ENCODE data around the gene PRPF38B.

Gene PRPF38B, protein sequence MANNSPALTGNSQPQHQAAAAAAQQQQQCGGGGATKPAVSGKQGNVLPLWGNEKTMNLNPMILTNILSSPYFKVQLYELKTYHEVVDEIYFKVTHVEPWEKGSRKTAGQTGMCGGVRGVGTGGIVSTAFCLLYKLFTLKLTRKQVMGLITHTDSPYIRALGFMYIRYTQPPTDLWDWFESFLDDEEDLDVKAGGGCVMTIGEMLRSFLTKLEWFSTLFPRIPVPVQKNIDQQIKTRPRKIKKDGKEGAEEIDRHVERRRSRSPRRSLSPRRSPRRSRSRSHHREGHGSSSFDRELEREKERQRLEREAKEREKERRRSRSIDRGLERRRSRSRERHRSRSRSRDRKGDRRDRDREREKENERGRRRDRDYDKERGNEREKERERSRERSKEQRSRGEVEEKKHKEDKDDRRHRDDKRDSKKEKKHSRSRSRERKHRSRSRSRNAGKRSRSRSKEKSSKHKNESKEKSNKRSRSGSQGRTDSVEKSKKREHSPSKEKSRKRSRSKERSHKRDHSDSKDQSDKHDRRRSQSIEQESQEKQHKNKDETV

DNA sequence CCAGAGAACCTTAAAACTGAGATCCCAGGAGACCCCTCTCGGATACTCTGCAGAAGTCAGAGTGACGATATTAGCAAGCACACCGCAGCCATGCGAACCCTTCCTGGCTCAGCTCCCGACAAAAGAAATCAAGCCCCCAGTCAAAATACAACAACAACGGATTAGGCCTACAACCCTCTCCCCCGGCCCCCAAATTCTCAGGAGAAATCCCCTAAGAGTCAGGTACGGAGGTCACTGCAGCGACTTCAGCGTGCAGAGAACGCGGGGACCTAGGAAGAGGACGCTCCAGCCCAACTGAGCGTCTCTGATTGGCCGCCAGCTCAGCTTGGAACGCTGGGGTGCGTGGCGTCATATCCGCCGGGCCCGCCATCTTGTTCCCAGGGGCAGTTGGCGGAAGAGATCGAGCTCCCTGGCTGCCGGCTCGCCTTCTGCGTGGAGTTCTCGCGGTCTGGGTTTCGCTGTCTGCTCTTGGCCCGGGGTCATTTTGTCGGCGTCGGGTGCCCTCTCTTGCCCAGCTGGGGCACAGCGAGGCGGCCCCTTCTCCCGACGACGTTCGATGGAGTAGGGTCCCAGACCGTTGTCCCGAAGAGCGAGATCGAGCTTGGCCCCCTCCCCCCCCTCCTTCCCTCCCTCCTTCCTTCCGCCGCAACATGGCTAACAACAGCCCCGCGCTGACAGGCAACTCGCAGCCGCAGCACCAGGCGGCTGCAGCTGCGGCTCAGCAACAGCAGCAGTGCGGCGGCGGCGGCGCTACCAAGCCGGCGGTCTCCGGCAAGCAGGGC lies at the start of gene PRPF38B:
PRPF38B (plus strand) TSS at position 369 of the 782 bp plus-strand sequence; CDS start at position 651, 282 bp downstream.
- in situ Hi-C loops (cut with HindIII; ENCODE audit: low pct_unique_long_range_greater_than_20kb, low sequenced_read_pairs), result no loop called here
- TF ChIP-seq JUND (IDR thresholded peaks at IDR 0.05; ENCODE audit: low read depth), result no peak
- peak; percentile 88 to 92 for DNase-seq (ENCODE audit: low read depth in 1 of 2, low spot score in 1 of 2)

DNA sequence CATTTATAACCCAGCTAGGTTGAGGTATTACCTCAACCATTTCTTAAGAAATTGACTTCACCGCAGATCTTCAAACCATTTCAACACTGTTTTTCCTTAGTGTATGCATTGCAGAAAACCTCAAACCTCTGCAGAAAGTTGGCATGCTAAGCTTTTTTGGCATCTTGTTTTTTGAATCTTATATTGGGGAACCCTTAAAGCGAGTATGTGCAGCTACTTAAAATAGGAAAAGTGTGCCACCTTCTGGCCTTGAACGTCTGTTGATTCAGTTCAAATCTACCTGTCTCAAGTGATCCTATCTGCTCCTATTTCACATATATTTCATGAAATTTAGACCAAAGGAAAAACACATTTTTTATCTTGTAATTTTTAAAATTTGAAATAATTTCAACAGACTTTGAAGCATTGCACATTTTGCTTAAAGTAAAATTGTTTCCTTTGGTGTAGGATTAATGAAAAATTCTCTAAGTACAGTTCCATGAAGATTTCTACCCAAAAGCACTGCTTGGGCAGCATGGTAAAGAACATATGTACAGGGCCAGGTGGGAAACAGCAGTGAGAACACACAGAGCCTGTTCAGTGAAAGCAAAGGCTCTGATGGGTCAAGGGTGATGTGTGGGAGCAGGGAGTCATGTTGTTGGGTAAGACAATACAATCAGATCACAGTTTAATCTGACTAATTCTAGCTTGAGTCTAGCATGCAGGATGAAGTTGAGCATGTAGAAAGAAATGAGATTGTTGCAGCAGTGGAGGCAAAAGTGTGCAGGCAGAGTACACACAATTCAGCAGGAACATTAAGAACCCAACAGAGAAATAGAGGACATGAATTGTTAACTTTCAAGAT lies 48.4 kb upstream of the PRPF38B start:
- peak; percentile 67 to 68 for DNase-seq (ENCODE audit: low read depth in 1 of 2, low spot score in 1 of 2)
- in situ Hi-C loops (cut with HindIII; ENCODE audit: low pct_unique_long_range_greater_than_20kb, low sequenced_read_pairs), result no loop called here

GRCh38 chr1:108644984-108645383 lies 47.1 kb upstream of the PRPF38B start:
- in situ Hi-C loops (cut with HindIII; ENCODE audit: low pct_unique_long_range_greater_than_20kb, low sequenced_read_pairs), result no loop called here
- no peak for TF ChIP-seq JUND (IDR thresholded peaks at IDR 0.05; ENCODE audit: low read depth)
- DNase-seq (ENCODE audit: low read depth in 1 of 2, low spot score in 1 of 2), result no peak

More for the DNA sequence above, 48.4 kb upstream of the PRPF38B start:
- TF ChIP-seq JUND (IDR thresholded peaks at IDR 0.05; ENCODE audit: low read depth), result no peak

GRCh38 chr1:108645564-108646184 lies 46.4 kb upstream of the PRPF38B start:
- in situ Hi-C loops (cut with HindIII; ENCODE audit: low pct_unique_long_range_greater_than_20kb, low sequenced_read_pairs), result no loop called here
- no peak for DNase-seq (ENCODE audit: low read depth in 1 of 2, low spot score in 1 of 2)
- no peak for TF ChIP-seq JUND (IDR thresholded peaks at IDR 0.05; ENCODE audit: low read depth)

- TF ChIP-seq JUND (IDR thresholded peaks at IDR 0.05; ENCODE audit: low read depth), result no peak
- DNase-seq (ENCODE audit: low read depth in 1 of 2, low spot score in 1 of 2), result no peak
- in situ Hi-C loops (cut with HindIII; ENCODE audit: low pct_unique_long_range_greater_than_20kb, low sequenced_read_pairs), result no loop called here
Observed at GRCh38 chr1:108646265-108646647, 45.9 kb upstream of the PRPF38B start.

DNA sequence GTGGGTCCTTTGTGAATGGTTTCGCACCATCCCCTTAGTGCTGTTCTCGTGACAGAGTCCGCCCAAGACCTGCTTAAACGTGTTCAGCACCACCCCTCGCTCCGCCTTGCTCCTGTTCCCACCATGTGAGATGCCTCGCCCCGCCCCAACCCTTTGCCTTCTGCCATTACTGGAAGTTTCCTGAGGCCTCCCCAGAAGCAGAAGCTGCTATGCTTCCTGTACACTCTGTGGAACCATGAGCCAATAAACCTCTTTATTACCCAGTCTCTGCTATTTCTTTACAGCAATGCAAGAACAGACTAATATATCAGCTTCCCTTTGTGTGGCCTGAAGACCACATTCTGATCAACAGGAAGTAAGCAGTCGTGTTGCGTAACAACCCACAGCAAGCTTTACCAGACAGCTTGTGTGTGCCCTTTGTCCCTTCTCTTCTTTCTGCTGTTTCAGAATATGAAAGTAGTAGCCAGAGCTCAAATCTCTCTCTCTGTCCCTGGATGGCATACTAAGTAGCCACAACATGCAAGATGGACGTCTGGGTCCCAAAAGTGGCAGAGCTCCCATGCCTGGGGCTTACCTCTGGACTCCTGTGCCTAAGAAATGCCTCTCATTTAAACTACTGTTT lies 45.4 kb upstream of the PRPF38B start:
- DNase-seq (ENCODE audit: low read depth in 1 of 2, low spot score in 1 of 2), result peak in 1 of 2 experiments; percentile 12
- no peak for TF ChIP-seq JUND (IDR thresholded peaks at IDR 0.05; ENCODE audit: low read depth)
- in situ Hi-C loops (cut with HindIII; ENCODE audit: low pct_unique_long_range_greater_than_20kb, low sequenced_read_pairs), result no loop called here

GRCh38 chr1:108653431-108654105 lies 38.5 kb upstream of the PRPF38B start:
- no peak for TF ChIP-seq JUND (IDR thresholded peaks at IDR 0.05; ENCODE audit: low read depth)
- in situ Hi-C loops (cut with HindIII; ENCODE audit: low pct_unique_long_range_greater_than_20kb, low sequenced_read_pairs), result no loop called here
- no peak for DNase-seq (ENCODE audit: low read depth in 1 of 2, low spot score in 1 of 2)

DNA sequence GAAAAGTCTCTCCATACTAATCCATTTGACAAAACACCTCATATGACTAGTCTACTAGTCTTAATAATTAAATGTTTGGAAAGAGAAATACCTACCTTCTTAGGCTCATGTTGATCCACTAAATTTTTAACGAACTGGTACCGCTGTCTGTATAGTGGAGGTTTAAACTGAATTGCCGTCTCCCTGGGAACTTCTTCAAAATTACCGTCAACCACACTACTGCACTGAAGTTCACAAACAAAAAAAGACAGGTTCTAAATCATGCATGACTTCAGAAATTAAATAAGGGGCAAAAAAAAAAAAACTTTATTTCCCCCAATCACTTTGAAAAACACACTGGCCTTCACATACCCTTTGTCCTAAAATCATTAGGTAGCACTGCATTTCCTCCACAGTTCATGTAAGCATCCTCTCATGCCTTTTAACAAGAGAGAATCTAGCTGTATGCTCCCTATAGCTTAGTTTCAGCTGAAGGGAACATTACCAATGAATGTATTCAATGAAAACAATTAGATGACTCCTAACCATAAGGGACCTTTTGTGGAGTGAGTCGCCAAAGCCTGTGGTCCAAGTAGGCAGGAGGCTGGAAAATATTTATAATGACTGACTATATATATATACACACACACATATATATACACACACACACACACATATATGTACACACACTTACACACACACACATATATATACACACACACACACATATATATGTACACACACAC lies 34.6 kb upstream of the PRPF38B start:
- TF ChIP-seq JUND (IDR thresholded peaks at IDR 0.05; ENCODE audit: low read depth), result no peak
- DNase-seq (ENCODE audit: low read depth in 1 of 2, low spot score in 1 of 2), result no peak
- in situ Hi-C loops (cut with HindIII; ENCODE audit: low pct_unique_long_range_greater_than_20kb, low sequenced_read_pairs), result no loop called here

DNA sequence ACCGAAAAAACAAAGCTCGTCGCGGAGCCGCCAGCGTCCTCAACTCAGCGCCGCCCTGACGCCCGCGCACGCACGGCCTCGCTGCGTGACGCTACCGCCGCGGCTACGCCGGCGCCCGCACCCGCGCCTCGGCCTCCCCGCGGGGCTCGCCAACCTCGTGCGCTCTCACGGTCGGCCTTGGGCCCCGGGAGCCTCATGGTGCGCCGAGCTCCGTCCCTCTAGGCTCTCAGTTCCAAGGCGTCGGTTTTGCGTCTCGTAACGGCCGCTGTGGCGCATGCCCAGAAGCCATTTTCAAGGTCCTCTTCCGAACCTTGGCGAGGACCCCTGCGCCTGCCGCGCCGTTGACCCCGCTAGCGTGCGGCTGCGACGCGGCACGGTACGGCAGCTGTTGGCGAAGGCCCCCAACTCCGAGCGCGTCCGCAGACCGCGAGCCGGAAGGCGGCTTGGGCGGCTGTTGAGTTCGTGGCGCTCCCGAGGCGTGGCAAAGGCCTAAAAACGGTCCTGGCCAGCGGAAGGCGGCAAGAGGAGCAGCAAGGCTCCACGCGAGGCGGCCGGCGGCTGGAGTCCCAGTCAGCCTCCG lies 31.0 kb upstream of the PRPF38B start, which contains the start of gene HENMT1:
HENMT1 (minus strand) TSS at position 64 of the 580 bp plus-strand sequence. CDS start 1,209 bp downstream, outside the sequence.
- in situ Hi-C loops (cut with HindIII; ENCODE audit: low pct_unique_long_range_greater_than_20kb, low sequenced_read_pairs), result no loop called here
- no peak for DNase-seq (ENCODE audit: low read depth in 1 of 2, low spot score in 1 of 2)
- TF ChIP-seq JUND (IDR thresholded peaks at IDR 0.05; ENCODE audit: low read depth), result no peak

- DNase-seq (ENCODE audit: low read depth in 1 of 2, low spot score in 1 of 2), result no peak
- in situ Hi-C loops (cut with HindIII; ENCODE audit: low pct_unique_long_range_greater_than_20kb, low sequenced_read_pairs), result no loop called here
- no peak for TF ChIP-seq JUND (IDR thresholded peaks at IDR 0.05; ENCODE audit: low read depth)
Observed at GRCh38 chr1:108663074-108663473, 29.0 kb upstream of the PRPF38B start.
